HT1080 (cell line): ENCODE results near the gene EEPD1. TPM values are rescaled to one million over a fixed set of nuclear protein-coding genes. Genes with fewer than 3 reads are reported as not detected.
A peak's percentile ranks its signal among the peaks of the same experiment; 100 is the strongest.

Experiments used
- DNase-seq: peaks from one replicate; pipeline ENCODE4 v3.0.0-alpha.2; 2015; ENCODE audit warnings: low read depth
- total RNA-seq: library from RNA; depleted of rRNA; stranded (reverse); fragments of >200 nt; shearing (Covaris generic); gene quantifications from 2 replicates; pipeline ENCODE4 v1.2.3, GENCODE V29; 2014

The EEPD1 gene
- total RNA-seq, 1 experiment from 2014 or later = 6.2 TPM

- no peak for DNase-seq
Observed at GRCh38 chr7:36154255-36155212, 1.5 kb downstream of the EEPD1 start.

- no peak for DNase-seq
Observed at GRCh38 chr7:36155811-36156361, 2.8 kb downstream of the EEPD1 start.

- no peak for DNase-seq
Observed at GRCh38 chr7:36157527-36158320, 4.7 kb downstream of the EEPD1 start.

- DNase-seq = no peak
Observed at GRCh38 chr7:36158321-36158605, 5.2 kb downstream of the EEPD1 start.

- DNase-seq = no peak
Observed at GRCh38 chr7:36159618-36160017, 6.6 kb downstream of the EEPD1 start.

- no peak for DNase-seq
Observed at GRCh38 chr7:36160313-36160712, 7.3 kb downstream of the EEPD1 start.

- DNase-seq = peak; percentile 21
Observed at GRCh38 chr7:36161996-36162395, 8.9 kb downstream of the EEPD1 start.

GRCh38 chr7:36165059-36165458 lies 12.0 kb downstream of the EEPD1 start:
- DNase-seq = no peak

- DNase-seq = no peak
Observed at GRCh38 chr7:36165802-36166201, 12.7 kb downstream of the EEPD1 start.

GRCh38 chr7:36167403-36168050 lies 14.5 kb downstream of the EEPD1 start:
- no peak for DNase-seq

GRCh38 chr7:36171503-36171902 lies 18.4 kb downstream of the EEPD1 start:
- DNase-seq = no peak

GRCh38 chr7:36175886-36176285 lies 22.8 kb downstream of the EEPD1 start:
- DNase-seq = no peak

GRCh38 chr7:36176697-36177096 lies 23.6 kb downstream of the EEPD1 start:
- no peak for DNase-seq

- no peak for DNase-seq
Observed at GRCh38 chr7:36180121-36180520, 27.1 kb downstream of the EEPD1 start.

- no peak for DNase-seq
Observed at GRCh38 chr7:36181668-36182067, 28.6 kb downstream of the EEPD1 start.

GRCh38 chr7:36182854-36183604 lies 30.0 kb downstream of the EEPD1 start:
- DNase-seq = no peak

- DNase-seq = no peak
Observed at GRCh38 chr7:36185092-36185491, 32.0 kb downstream of the EEPD1 start.

GRCh38 chr7:36185756-36186155 lies 32.7 kb downstream of the EEPD1 start:
- no peak for DNase-seq

GRCh38 chr7:36186359-36187121 lies 33.5 kb downstream of the EEPD1 start:
- DNase-seq = no peak

GRCh38 chr7:36188266-36188665 lies 35.2 kb downstream of the EEPD1 start:
- no peak for DNase-seq
